GM18526 (cell line): ENCODE results near the gene COG3.

ENCODE experiments used
- POLR2A ChIP-seq: IDR thresholded peaks from 3 replicates; pipeline ENCODE4 v1.6.1; 2011; ENCODE audit not compliant: insufficient read length; ENCODE audit errors: extremely low read depth

Gene COG3

DNA sequence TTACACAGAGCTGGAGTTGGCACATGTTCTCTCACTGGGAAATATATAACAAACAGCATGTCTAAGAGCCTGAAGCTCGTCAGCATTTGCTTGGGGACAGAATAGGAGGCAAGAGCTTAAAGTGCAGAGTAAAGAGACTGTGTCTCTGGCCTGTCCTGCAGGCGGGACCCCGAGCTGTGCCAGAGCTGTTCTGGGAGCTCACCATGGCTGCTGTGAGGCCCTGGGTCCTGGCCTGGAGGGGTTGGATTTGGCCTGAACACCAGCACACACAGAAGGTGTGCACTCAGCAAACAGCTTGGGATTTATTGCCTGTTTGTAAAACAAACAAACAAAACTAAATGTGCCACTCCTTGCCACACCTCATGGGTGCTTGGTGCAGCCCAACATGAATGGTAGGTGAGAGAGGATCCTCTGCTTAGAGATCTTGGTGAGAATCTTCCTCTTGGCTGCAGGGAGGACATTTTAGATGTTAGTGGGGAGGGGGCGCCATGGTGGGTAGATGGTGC, 89.9 kb downstream of the COG3 start:
- no peak for TF ChIP-seq POLR2A

GRCh38 chr13:45564133-45564776, 99.5 kb downstream of the COG3 start:
- TF ChIP-seq POLR2A = no peak

- TF ChIP-seq POLR2A = no peak
Measured at GRCh38 chr13:45565331-45565730, 100.6 kb downstream of the COG3 start.

DNA sequence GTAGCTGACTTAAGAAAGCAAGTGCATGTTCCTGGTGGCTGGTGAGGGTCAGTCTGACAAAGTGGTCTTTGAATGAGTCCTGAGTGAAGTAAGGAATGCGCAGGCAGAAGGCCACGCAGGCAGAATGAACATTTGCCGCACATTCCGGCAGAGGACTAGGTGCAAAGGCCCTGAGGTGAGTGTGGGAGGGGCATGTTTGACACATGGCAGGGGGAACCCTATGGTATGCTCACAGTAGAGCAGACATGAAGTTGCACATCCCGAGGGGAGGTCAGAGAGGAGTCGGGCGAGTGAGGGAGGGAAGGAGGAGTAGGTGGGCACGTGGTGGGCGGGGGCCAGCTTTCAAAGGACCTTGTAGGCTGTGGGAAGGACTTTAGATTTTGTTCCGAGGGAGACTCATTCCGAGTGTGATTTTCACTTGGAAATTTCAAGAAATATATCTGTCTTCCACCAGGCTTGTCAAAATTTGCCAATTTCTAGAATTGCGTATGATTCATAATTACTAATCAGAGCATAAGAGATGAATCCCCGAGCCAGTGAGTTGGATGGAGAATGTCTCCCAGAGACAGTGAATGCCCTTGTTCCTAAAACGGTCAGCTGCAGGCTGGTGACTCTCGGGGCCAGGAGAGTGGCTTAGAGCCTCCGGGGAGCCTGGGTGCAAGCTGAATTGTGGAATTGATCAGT, 110.5 kb downstream of the COG3 start:
- TF ChIP-seq POLR2A = no peak

- TF ChIP-seq POLR2A = no peak
Measured at GRCh38 chr13:45575830-45576180, 111.1 kb downstream of the COG3 start.

- TF ChIP-seq POLR2A = no peak
Measured at GRCh38 chr13:45576466-45576865, 111.7 kb downstream of the COG3 start.

GRCh38 chr13:45582408-45583076, 117.8 kb downstream of the COG3 start:
- no peak for TF ChIP-seq POLR2A

GRCh38 chr13:45584816-45585215, 120.1 kb downstream of the COG3 start:
- TF ChIP-seq POLR2A = no peak
